Measurements from ENCODE around the gene PANK4. TPM values are rescaled to one million over a fixed set of nuclear protein-coding genes. Genes with fewer than 3 reads are reported as not detected.

PANK4 gene
- polyA plus RNA-seq, 1 experiment, result 17.1 TPM

- TF ChIP-seq CTCF (IDR thresholded peaks at IDR 0.05; ENCODE audit: insufficient read depth, low read depth, low read length), result no peak
- Histone ChIP-seq H3K36me3 (ENCODE audit: control insufficient read depth, insufficient read depth, low read length) (no peaks in the 10 kb centered on the region), H3K27me3 (ENCODE audit: control insufficient read depth, insufficient read depth, low read length) (peaks cover 23% of the 10 kb centered on the region), H3K4me3 (ENCODE audit: low read depth, low read length) (no peak overlapping the region)
- DNase-seq (ENCODE audit: low read depth), result no peak
- ChIA-PET CTCF (no interaction called here), POLR2A (no interaction called here)
These were observed 59.3 kb downstream of the PANK4 start for GRCh38 chr1:2466958-2467554.

GRCh38 chr1:2466270-2466665, 60.1 kb downstream of the PANK4 start:
- no peaks in the 10 kb centered on the region for H3K36me3 ChIP-seq (ENCODE audit: control insufficient read depth, insufficient read depth, low read length)
- no peak for DNase-seq (ENCODE audit: low read depth)
- CTCF ChIA-PET, result no interaction called here
- TF ChIP-seq CTCF (IDR thresholded peaks at IDR 0.05; ENCODE audit: insufficient read depth, low read depth, low read length), result no peak
- H3K4me3 ChIP-seq (ENCODE audit: low read depth, low read length), result no peak overlapping the region
- POLR2A ChIA-PET, result no interaction called here
- peaks cover 23% of the 10 kb centered on the region for H3K27me3 ChIP-seq (ENCODE audit: control insufficient read depth, insufficient read depth, low read length)

- TF ChIP-seq CTCF (IDR thresholded peaks at IDR 0.05; ENCODE audit: insufficient read depth, low read depth, low read length), result no peak
- no peak overlapping the region for H3K4me3 ChIP-seq (ENCODE audit: low read depth, low read length)
- H3K36me3 ChIP-seq (ENCODE audit: control insufficient read depth, insufficient read depth, low read length), result no peaks in the 10 kb centered on the region
- POLR2A ChIA-PET, result no interaction called here
- CTCF ChIA-PET, result no interaction called here
- peaks cover 24% of the 10 kb centered on the region for H3K27me3 ChIP-seq (ENCODE audit: control insufficient read depth, insufficient read depth, low read length)
- DNase-seq (ENCODE audit: low read depth), result no peak
These were observed 60.8 kb downstream of the PANK4 start for GRCh38 chr1:2465371-2466269.

- no peak overlapping the region for H3K4me3 ChIP-seq (ENCODE audit: low read depth, low read length)
- CTCF ChIA-PET, result no interaction called here
- POLR2A ChIA-PET, result no interaction called here
- DNase-seq (ENCODE audit: low read depth), result no peak
- no peak for TF ChIP-seq CTCF (IDR thresholded peaks at IDR 0.05; ENCODE audit: insufficient read depth, low read depth, low read length)
- no peaks in the 10 kb centered on the region for H3K36me3 ChIP-seq (ENCODE audit: control insufficient read depth, insufficient read depth, low read length)
- H3K27me3 ChIP-seq (ENCODE audit: control insufficient read depth, insufficient read depth, low read length), result peaks cover 24% of the 10 kb centered on the region
These were observed 63.0 kb downstream of the PANK4 start for GRCh38 chr1:2463396-2463795.

GRCh38 chr1:2462819-2463218, 63.6 kb downstream of the PANK4 start:
- POLR2A ChIA-PET, result no interaction called here
- DNase-seq (ENCODE audit: low read depth), result no peak
- CTCF ChIA-PET, result no interaction called here

More at GRCh38 chr1:2462819-2463218, 63.6 kb downstream of the PANK4 start:
- no peak overlapping the region for H3K4me3 ChIP-seq (ENCODE audit: low read depth, low read length)
- H3K27me3 ChIP-seq (ENCODE audit: control insufficient read depth, insufficient read depth, low read length), result peaks cover 24% of the 10 kb centered on the region
- no peak for TF ChIP-seq CTCF (IDR thresholded peaks at IDR 0.05; ENCODE audit: insufficient read depth, low read depth, low read length)
- no peaks in the 10 kb centered on the region for H3K36me3 ChIP-seq (ENCODE audit: control insufficient read depth, insufficient read depth, low read length)

All from BJ (cell line).